DOHH2 (cell line): Measurements from ENCODE around the gene NOL4L.

Experiments used
- EZH2phosphoT487 ChIP-seq: fragments of 200-600 bp; sonication (generic); IDR thresholded peaks from 2 replicates; pipeline ENCODE4 v1.6.1; 2017; ENCODE audit warnings: borderline replicate concordance, mild to moderate bottlenecking, antibody characterized with exemption, low read length, moderate library complexity, mixed read lengths
- TF ChIP-seq, protein P1 (sequence below): fragments of 200-600 bp; sonication (generic); IDR thresholded peaks from one replicate; pipeline ENCODE4 v1.5.1; 2014; ENCODE audit warnings: antibody characterized with exemption, mild to moderate bottlenecking, low read depth, low read length; ENCODE audit not compliant: poor library complexity, severe bottlenecking

DNA sequence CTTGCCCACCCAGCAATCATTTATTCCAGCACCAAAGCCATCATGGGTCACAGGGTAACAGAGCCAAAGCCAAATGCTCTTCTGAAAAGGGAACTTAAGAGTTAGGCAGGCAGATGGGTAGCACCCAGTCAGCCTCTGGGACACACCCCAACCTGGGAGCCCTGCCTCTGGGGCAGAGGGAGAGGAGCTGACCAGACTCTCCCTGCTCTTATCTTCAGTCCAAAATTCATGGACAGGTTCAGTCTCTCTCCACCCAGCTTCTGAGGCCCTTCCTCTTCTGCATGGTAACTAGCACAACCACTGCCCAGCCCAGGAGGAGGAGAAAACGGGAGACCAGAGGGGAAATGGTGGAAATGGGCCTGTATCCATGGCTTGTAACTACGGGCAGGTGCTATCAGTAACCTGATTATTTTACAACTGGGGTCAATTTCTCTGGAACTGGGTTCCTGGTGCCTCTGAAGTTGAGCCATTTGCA is 105.4 kb downstream of the NOL4L start:
- TF ChIP-seq, protein P1, sequence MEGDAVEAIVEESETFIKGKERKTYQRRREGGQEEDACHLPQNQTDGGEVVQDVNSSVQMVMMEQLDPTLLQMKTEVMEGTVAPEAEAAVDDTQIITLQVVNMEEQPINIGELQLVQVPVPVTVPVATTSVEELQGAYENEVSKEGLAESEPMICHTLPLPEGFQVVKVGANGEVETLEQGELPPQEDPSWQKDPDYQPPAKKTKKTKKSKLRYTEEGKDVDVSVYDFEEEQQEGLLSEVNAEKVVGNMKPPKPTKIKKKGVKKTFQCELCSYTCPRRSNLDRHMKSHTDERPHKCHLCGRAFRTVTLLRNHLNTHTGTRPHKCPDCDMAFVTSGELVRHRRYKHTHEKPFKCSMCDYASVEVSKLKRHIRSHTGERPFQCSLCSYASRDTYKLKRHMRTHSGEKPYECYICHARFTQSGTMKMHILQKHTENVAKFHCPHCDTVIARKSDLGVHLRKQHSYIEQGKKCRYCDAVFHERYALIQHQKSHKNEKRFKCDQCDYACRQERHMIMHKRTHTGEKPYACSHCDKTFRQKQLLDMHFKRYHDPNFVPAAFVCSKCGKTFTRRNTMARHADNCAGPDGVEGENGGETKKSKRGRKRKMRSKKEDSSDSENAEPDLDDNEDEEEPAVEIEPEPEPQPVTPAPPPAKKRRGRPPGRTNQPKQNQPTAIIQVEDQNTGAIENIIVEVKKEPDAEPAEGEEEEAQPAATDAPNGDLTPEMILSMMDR = no peak
- TF ChIP-seq EZH2phosphoT487 = no peak
